HepG2 (cell line): Measurements from ENCODE around the gene PLXNA3. TPM values are rescaled to one million over a fixed set of nuclear protein-coding genes. Genes with fewer than 3 reads are reported as not detected.
A peak's percentile ranks its signal among the peaks of the same experiment; 100 is the strongest.

Experiments
- AGO2 ChIP-seq: fragments of 200-400 bp; formaldehyde crosslinking; optimal IDR thresholded peaks from 2 replicates; pipeline ENCODE3; 2017; ENCODE audit warnings: mild to moderate bottlenecking, low read depth, low read length, moderate library complexity
- BCL3 ChIP-seq: sonication (generic); formaldehyde crosslinking; IDR thresholded peaks from 2 replicates; pipeline ENCODE4 v1.5.1; 2020; ENCODE audit warnings: mild to moderate bottlenecking, missing genetic modification reagents, moderate library complexity
- BRCA1 ChIP-seq: sonication (generic); formaldehyde crosslinking; IDR thresholded peaks from 2 replicates; pipeline ENCODE4 v1.4.0; 2020; ENCODE audit warnings: missing genetic modification reagents
- CBX2 ChIP-seq, 2 experiments: fragments of 200-600 bp in 1 of 2; sonication (generic); formaldehyde crosslinking in 1 of 2; IDR thresholded peaks; 2 replicates each; pipeline versions ENCODE4 v1.7.0 to v1.8.1; 2018 to 2022; ENCODE audit warnings: low read depth in 2 of 2, low read length in 1 of 2, mild to moderate bottlenecking in 1 of 2, missing genetic modification reagents in 1 of 2
- CEBPZ ChIP-seq: IDR thresholded peaks from 2 replicates; pipeline ENCODE4 v1.6.1; 2012; ENCODE audit warnings: low read length, improper control_type of control experiment
- HOXA5 ChIP-seq: sonication (generic); formaldehyde crosslinking; IDR thresholded peaks from 2 replicates; pipeline ENCODE4 v1.4.0; 2020; ENCODE audit warnings: missing genetic modification reagents
- PHF20 ChIP-seq: sonication (generic); formaldehyde crosslinking; IDR thresholded peaks from 2 replicates; pipeline ENCODE4 v1.5.0; 2020; ENCODE audit warnings: mild to moderate bottlenecking, missing genetic modification reagents
- PHF8 ChIP-seq: sonication (generic); formaldehyde crosslinking; IDR thresholded peaks from 2 replicates; pipeline ENCODE4 v1.5.0; 2020; ENCODE audit warnings: missing genetic modification reagents
- THRA ChIP-seq: sonication (generic); formaldehyde crosslinking; IDR thresholded peaks from 2 replicates; pipeline ENCODE4 v1.4.0; 2020; ENCODE audit warnings: missing genetic modification reagents, borderline replicate concordance
- ZBTB20 ChIP-seq: sonication (generic); formaldehyde crosslinking; IDR thresholded peaks from 2 replicates; pipeline ENCODE4 v1.8.1; 2023; ENCODE audit warnings: missing genetic modification reagents, low read depth, mild to moderate bottlenecking, borderline replicate concordance
- ZBTB38 ChIP-seq: sonication (generic); formaldehyde crosslinking; IDR thresholded peaks from 2 replicates; pipeline ENCODE4 v1.5.1; 2020; ENCODE audit warnings: mild to moderate bottlenecking, missing genetic modification reagents
- ZFY ChIP-seq: sonication (generic); formaldehyde crosslinking; IDR thresholded peaks from 2 replicates; pipeline ENCODE4 v1.4.0; 2020; ENCODE audit warnings: missing genetic modification reagents
- ZNF232 ChIP-seq: sonication (generic); formaldehyde crosslinking; IDR thresholded peaks from 2 replicates; pipeline ENCODE4 v1.4.0; 2020; ENCODE audit warnings: missing genetic modification reagents, borderline replicate concordance
- ZNF234 ChIP-seq: sonication (generic); formaldehyde crosslinking; conservative IDR thresholded peaks from 2 replicates; pipeline ENCODE4 v1.5.1; 2020; ENCODE audit warnings: mild to moderate bottlenecking, missing genetic modification reagents
- ZNF414 ChIP-seq: sonication (generic); formaldehyde crosslinking; IDR thresholded peaks from 2 replicates; pipeline ENCODE4 v1.5.0; 2020; ENCODE audit warnings: missing genetic modification reagents
- ZNF441 ChIP-seq: sonication (generic); formaldehyde crosslinking; IDR thresholded peaks from 2 replicates; pipeline ENCODE4 v1.7.0; 2021; ENCODE audit warnings: missing genetic modification reagents, borderline replicate concordance
- ZNF678 ChIP-seq: sonication (generic); formaldehyde crosslinking; IDR thresholded peaks from 2 replicates; pipeline ENCODE4 v1.4.0; 2020; ENCODE audit warnings: mild to moderate bottlenecking, missing genetic modification reagents
- polyA plus RNA-seq, 8 experiments: library from polyadenylated mRNA; depleted of rRNA in 3 of 8; stranded (reverse) in 7 of 8; unstranded in 1 of 8; fragments of >200 nt; fragmentation: Illumina TruSeq in 4 of 8; extraction: Trizol in 4 of 8; gene quantifications; 2 replicates each; pipeline versions ENCODE4 v1.2.1 to v1.2.3, GENCODE V29; 2011 to 2016; ENCODE audit warnings: low read depth in 4 of 8, missing spikeins in 1 of 8, mixed read lengths in 1 of 8; ENCODE audit not compliant: insufficient read depth in 1 of 8
- total RNA-seq, 5 experiments: library from RNA; depleted of rRNA; stranded (reverse); fragments of >200 nt; fragmentation: Illumina TruSeq; extraction: Trizol; gene quantifications; 2 replicates each; pipeline ENCODE4 v1.2.3, GENCODE V29; 2016; ENCODE audit warnings: low read depth in 1 of 5
- TF ChIP-seq, protein P1 (sequence below): sonication (generic); formaldehyde crosslinking; IDR thresholded peaks from 2 replicates; pipeline ENCODE4 v1.4.0; 2020; ENCODE audit warnings: missing genetic modification reagents

The PLXNA3 gene
- total and polyA plus RNA-seq, 2 of the 13 experiments (the other 11 are each of a cell fraction or from before 2014, with no cell fraction given): 5.8 to 20.6 TPM

DNA sequence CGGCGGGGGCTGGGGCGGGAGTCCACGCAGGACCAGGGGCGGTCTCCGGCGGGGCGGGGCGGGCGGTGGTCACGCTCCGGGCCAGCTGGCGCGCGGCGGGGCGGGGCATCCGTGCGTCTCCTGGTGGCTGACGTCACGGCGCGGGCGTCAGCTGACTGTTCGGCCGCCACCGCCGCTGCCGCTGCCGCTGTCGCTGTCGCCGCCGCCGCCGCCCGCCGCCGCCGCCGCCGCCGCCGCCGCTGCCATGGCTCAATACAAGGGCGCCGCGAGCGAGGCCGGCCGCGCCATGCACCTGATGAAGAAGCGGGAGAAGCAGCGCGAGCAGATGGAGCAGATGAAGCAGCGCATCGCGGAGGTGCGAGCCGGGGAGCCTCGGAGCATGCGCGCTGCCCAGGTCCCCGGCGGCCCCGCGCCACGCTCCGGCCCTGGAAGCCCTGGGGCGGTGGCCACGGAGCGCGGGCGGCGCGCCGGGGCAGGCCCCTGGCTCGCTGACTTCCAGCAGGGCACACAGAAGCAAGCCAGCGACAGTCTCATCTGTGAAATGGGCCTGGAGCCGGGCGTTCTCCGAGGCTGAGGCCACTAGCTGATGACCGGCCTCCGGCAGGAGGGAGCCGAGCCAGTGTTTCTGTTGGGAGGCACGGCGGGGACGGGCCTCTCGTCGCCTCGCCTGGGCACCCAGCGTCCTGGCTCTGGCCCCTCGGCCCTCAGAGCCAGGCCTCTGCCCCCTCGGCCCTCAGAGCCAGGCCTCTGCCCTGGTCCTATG, 13.9 kb upstream of the PLXNA3 start, which contains the start of gene FAM50A (continued):
- TF ChIP-seq CBX2 (IDR thresholded peaks at IDR 0.05; ENCODE audit: low read depth, low read length) (no peak), CBX2 (CRISPR knock-in tag; IDR thresholded peaks at IDR 0.05; ENCODE audit: low read depth) (no peak), ZNF414 (CRISPR knock-in tag) (no peak), ZNF234 (CRISPR knock-in tag) (no peak), ZBTB38 (CRISPR knock-in tag) (no peak), PHF8 (CRISPR knock-in tag) (peak; percentile 58; the same call in 1 of the 2 replicates), HOXA5 (CRISPR knock-in tag) (no peak), PHF20 (CRISPR knock-in tag) (no peak), AGO2 (peak; percentile 6), ZNF441 (0 out of 2 replicates have a peak, but pooled peaks have one; percentile 33), THRA (CRISPR knock-in tag) (no peak), ZBTB20 (CRISPR knock-in tag) (no peak), CEBPZ (no peak), ZNF232 (CRISPR knock-in tag) (no peak), ZNF678 (CRISPR knock-in tag) (no peak), BRCA1 (no peak), ZFY (peak; percentile 71), BCL3 (CRISPR knock-in tag) (no peak)
- TF ChIP-seq, protein P1, sequence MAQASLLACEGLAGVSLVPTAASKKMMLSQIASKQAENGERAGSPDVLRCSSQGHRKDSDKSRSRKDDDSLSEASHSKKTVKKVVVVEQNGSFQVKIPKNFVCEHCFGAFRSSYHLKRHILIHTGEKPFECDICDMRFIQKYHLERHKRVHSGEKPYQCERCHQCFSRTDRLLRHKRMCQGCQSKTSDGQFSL (CRISPR knock-in tag): no peak
